Liver (tissue), 9 donors: ENCODE measurements around the gene GLRX3. TPM values are rescaled to one million over a fixed set of nuclear protein-coding genes. Genes with fewer than 3 reads are reported as not detected.

Experiments
- DNase-seq: peaks from one replicate; pipeline ENCODE4 v3.0.0-alpha.2; 2017; ENCODE audit warnings: low spot score
- H3K27ac ChIP-seq, 2 donors: one replicate each; pipeline ENCODE4 v1.7.0; 2013; ENCODE audit warnings: inconsistent platforms in 2 of 2, low read length in 2 of 2, control low read depth in 1 of 2, low read depth in 1 of 2, mild to moderate bottlenecking in 1 of 2
- H3K27me3 ChIP-seq, 4 donors: one replicate each; pipeline versions ENCODE4 v1.6.1 to v1.7.0; 2013; ENCODE audit warnings: low read length in 3 of 4, inconsistent platforms in 1 of 4, mild to moderate bottlenecking in 1 of 4, moderate library complexity in 1 of 4; ENCODE audit not compliant: control insufficient read depth in 4 of 4, insufficient read depth in 4 of 4
- H3K36me3 ChIP-seq, 4 donors: one replicate each; pipeline versions ENCODE4 v1.6.1 to v1.7.0; 2013; ENCODE audit warnings: low read length in 3 of 4, mild to moderate bottlenecking in 3 of 4, low read depth in 1 of 4, moderate library complexity in 1 of 4; ENCODE audit not compliant: control insufficient read depth in 4 of 4, insufficient read depth in 3 of 4
- H3K4me1 ChIP-seq, 4 donors: one replicate each; pipeline versions ENCODE4 v1.6.1 to v1.7.0; 2013; ENCODE audit warnings: low read length in 3 of 4, mild to moderate bottlenecking in 3 of 4, moderate library complexity in 1 of 4; ENCODE audit not compliant: control insufficient read depth in 4 of 4, insufficient read depth in 4 of 4
- H3K4me3 ChIP-seq, 3 donors: one replicate each; pipeline versions ENCODE4 v1.6.1 to v1.7.0; 2013; ENCODE audit warnings: low read length in 3 of 3, control low read depth in 1 of 3, low read depth in 1 of 3, mild to moderate bottlenecking in 1 of 3
- H3K9ac ChIP-seq, 2 donors: one replicate each; pipeline ENCODE4 v1.7.0; 2013; ENCODE audit warnings: low read length in 2 of 2, mild to moderate bottlenecking in 2 of 2, moderate library complexity in 2 of 2, control low read depth in 1 of 2, low read depth in 1 of 2
- H3K9me3 ChIP-seq, 4 donors: one replicate each; pipeline versions ENCODE4 v1.6.1 to v1.7.0; 2013; ENCODE audit warnings: low read length in 3 of 4; ENCODE audit not compliant: control insufficient read depth in 4 of 4
- CTCF ChIP-seq: fragments of 150-350 bp; IDR thresholded peaks from 2 replicates; pipeline ENCODE4 v1.5.1; 2017; ENCODE audit warnings: improper control_type of control experiment, low read depth, low read length; ENCODE audit not compliant: missing input control
- EGR1 ChIP-seq, 2 donors: IDR thresholded peaks; 2 replicates each; pipeline ENCODE4 v1.6.1; 2016 to 2018; ENCODE audit warnings: antibody characterized with exemption in 2 of 2, low read depth in 2 of 2
- FOXA1 ChIP-seq: IDR thresholded peaks from 2 replicates; pipeline ENCODE4 v1.6.1; 2016; ENCODE audit warnings: antibody characterized with exemption
- FOXA2 ChIP-seq: IDR thresholded peaks from 2 replicates; pipeline ENCODE4 v1.6.1; 2016; ENCODE audit warnings: antibody characterized with exemption
- GABPA ChIP-seq, 2 donors: IDR thresholded peaks in 1 of 2; conservative IDR thresholded peaks in 1 of 2; 2 replicates each; pipeline ENCODE4 v1.6.1; 2016; ENCODE audit warnings: antibody characterized with exemption in 2 of 2, mild to moderate bottlenecking in 1 of 2, moderate library complexity in 1 of 2
- HNF4A ChIP-seq, 2 donors: conservative IDR thresholded peaks; 2 replicates each; pipeline ENCODE4 v1.6.1; 2016; ENCODE audit warnings: antibody characterized with exemption in 2 of 2, mild to moderate bottlenecking in 2 of 2
- HNF4G ChIP-seq: IDR thresholded peaks from 2 replicates; pipeline ENCODE4 v1.6.1; 2016; ENCODE audit warnings: antibody characterized with exemption
- JUND ChIP-seq, 2 donors: IDR thresholded peaks; 2 replicates each; pipeline ENCODE4 v1.6.1; 2016; ENCODE audit warnings: antibody characterized with exemption in 2 of 2
- NR2F2 ChIP-seq: IDR thresholded peaks from 2 replicates; pipeline ENCODE4 v1.6.1; 2016; ENCODE audit warnings: antibody characterized with exemption
- RAD21 ChIP-seq, 2 donors: IDR thresholded peaks; 2 replicates each; pipeline ENCODE4 v1.6.1; 2016; ENCODE audit warnings: antibody characterized with exemption in 2 of 2, mild to moderate bottlenecking in 2 of 2
- REST ChIP-seq: IDR thresholded peaks from 2 replicates; pipeline ENCODE4 v1.6.1; 2016; ENCODE audit warnings: antibody characterized with exemption, mild to moderate bottlenecking
- RXRA ChIP-seq, 2 donors: IDR thresholded peaks; 2 replicates each; pipeline ENCODE4 v1.6.1; 2017 to 2018; ENCODE audit warnings: antibody characterized with exemption in 2 of 2, mild to moderate bottlenecking in 1 of 2
- SP1 ChIP-seq: IDR thresholded peaks from 2 replicates; pipeline ENCODE4 v1.6.1; 2018; ENCODE audit warnings: antibody characterized with exemption, mild to moderate bottlenecking
- TAF1 ChIP-seq: conservative IDR thresholded peaks from 2 replicates; pipeline ENCODE4 v1.6.1; 2016; ENCODE audit warnings: antibody characterized with exemption, mild to moderate bottlenecking
- YY1 ChIP-seq: IDR thresholded peaks from 2 replicates; pipeline ENCODE4 v1.6.1; 2016; ENCODE audit warnings: antibody characterized with exemption, mild to moderate bottlenecking
- WGBS: extraction: QIAGEN DNeasy Blood & Tissue Kit; methylation state at CpG from one replicate; pipeline ENCODE4 v1.1.7; 2013; 5-methylcytosine and 5-hydroxymethylcytosine counted together
- polyA plus RNA-seq, 2 donors: library from polyadenylated mRNA; stranded (reverse) in 1 of 2; unstranded in 1 of 2; fragments of 200-250 nt in 1 of 2; fragments of >200 nt in 1 of 2; fragmentation: Nextera tagmentation in 1 of 2; extraction: Ambion mirVana in 1 of 2; gene quantifications; one replicate each; pipeline versions ENCODE4 v1.2.1 to v1.2.3, GENCODE V29; 2013 to 2015
- total RNA-seq, 2 donors: library from RNA; depleted of rRNA; stranded (reverse); fragments of >200 nt; gene quantifications; one replicate each; pipeline ENCODE4 v1.2.3, GENCODE V29; 2014
- TF ChIP-seq, protein P1 (sequence below): IDR thresholded peaks from 2 replicates; pipeline ENCODE4 v1.6.1; 2016; ENCODE audit warnings: antibody characterized with exemption
- TF ChIP-seq, protein P2 (sequence below): IDR thresholded peaks from 2 replicates; pipeline ENCODE4 v1.6.1; 2016; ENCODE audit warnings: antibody characterized with exemption
- TF ChIP-seq, protein P3 (sequence below): IDR thresholded peaks from 2 replicates; pipeline ENCODE4 v1.6.1; 2016; ENCODE audit warnings: antibody characterized with exemption
- donor health status: healthy.
- donor health status: healthy.
- donor health status: healthy.
- donor health status: healthy.
- donor health status: healthy.

The GLRX3 gene
- total and polyA plus RNA-seq, 4 donors, result 24.0 to 34.0 (median 28.5) TPM

- H3K36me3 ChIP-seq, result no peaks in the 10 kb centered on the region
- H3K9me3 ChIP-seq, result no peaks in the 10 kb centered on the region
- H3K27ac ChIP-seq, result peak overlapping the region; percentile 72 to 95
- no peak for TF ChIP-seq YY1
- TF ChIP-seq, protein P1, sequence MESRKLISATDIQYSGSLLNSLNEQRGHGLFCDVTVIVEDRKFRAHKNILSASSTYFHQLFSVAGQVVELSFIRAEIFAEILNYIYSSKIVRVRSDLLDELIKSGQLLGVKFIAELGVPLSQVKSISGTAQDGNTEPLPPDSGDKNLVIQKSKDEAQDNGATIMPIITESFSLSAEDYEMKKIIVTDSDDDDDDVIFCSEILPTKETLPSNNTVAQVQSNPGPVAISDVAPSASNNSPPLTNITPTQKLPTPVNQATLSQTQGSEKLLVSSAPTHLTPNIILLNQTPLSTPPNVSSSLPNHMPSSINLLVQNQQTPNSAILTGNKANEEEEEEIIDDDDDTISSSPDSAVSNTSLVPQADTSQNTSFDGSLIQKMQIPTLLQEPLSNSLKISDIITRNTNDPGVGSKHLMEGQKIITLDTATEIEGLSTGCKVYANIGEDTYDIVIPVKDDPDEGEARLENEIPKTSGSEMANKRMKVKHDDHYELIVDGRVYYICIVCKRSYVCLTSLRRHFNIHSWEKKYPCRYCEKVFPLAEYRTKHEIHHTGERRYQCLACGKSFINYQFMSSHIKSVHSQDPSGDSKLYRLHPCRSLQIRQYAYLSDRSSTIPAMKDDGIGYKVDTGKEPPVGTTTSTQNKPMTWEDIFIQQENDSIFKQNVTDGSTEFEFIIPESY, result no peak
- TF ChIP-seq FOXA1, result no peak
- peak; percentile 63 to 76 for TF ChIP-seq RAD21 (IDR thresholded peaks at IDR 0.05)
- TF ChIP-seq HNF4G, result no peak
- TF ChIP-seq TAF1, result no peak
- TF ChIP-seq CTCF, result peak; percentile 76
- TF ChIP-seq, protein P2, sequence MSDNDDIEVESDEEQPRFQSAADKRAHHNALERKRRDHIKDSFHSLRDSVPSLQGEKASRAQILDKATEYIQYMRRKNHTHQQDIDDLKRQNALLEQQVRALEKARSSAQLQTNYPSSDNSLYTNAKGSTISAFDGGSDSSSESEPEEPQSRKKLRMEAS, result no peak
- peak; percentile 19 to 24 for TF ChIP-seq RXRA (IDR thresholded peaks at IDR 0.05)
- TF ChIP-seq NR2F2, result peak; percentile 13
- TF ChIP-seq, protein P3, sequence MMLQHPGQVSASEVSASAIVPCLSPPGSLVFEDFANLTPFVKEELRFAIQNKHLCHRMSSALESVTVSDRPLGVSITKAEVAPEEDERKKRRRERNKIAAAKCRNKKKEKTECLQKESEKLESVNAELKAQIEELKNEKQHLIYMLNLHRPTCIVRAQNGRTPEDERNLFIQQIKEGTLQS, result no peak
- TF ChIP-seq JUND (IDR thresholded peaks at IDR 0.05), result no peak
- no peak for TF ChIP-seq EGR1 (IDR thresholded peaks at IDR 0.05; ENCODE audit: low read depth in 2 of 2)
- TF ChIP-seq GABPA (IDR thresholded peaks at IDR 0.05 in 1 of 2, conservative IDR thresholded peaks at IDR 0.05 in 1 of 2), result no peak
- TF ChIP-seq FOXA2, result no peak
- TF ChIP-seq SP1, result no peak
- TF ChIP-seq HNF4A (conservative IDR thresholded peaks at IDR 0.05), result no peak
- TF ChIP-seq REST, result no peak
- H3K4me1 ChIP-seq, result peaks cover 3 to 25% (median 17%) of the 10 kb centered on the region in 4 donors
- H3K27me3 ChIP-seq, result no peaks in the 10 kb centered on the region
- DNase-seq, result peak; percentile 81
- H3K9ac ChIP-seq, result peak overlapping the region; percentile 38 to 80
- under 1% methylated on average over 9 of the region's 9 CpGs for WGBS
- peak overlapping the region; percentile 67 to 83 (median 78) for H3K4me3 ChIP-seq
Measured at GRCh38 chr10:130109796-130110245, 26.4 kb upstream of the GLRX3 start.
